AG10803 (cell line): Measurements from ENCODE around the gene CTU1.

Source experiments
- DNase-seq: peaks from one replicate; pipeline ENCODE4 v3.0.0; 2010; ENCODE audit warnings: low read depth
- H3K4me3 ChIP-seq: 2 replicates; pipeline ENCODE4 v1.5.1; 2011; ENCODE audit warnings: mild to moderate bottlenecking, low read length, control low read depth
- CTCF ChIP-seq: conservative IDR thresholded peaks from 2 replicates; pipeline ENCODE4 v1.5.1; 2011; ENCODE audit warnings: mild to moderate bottlenecking, low read length, control low read depth, inconsistent platforms

Gene CTU1

DNA sequence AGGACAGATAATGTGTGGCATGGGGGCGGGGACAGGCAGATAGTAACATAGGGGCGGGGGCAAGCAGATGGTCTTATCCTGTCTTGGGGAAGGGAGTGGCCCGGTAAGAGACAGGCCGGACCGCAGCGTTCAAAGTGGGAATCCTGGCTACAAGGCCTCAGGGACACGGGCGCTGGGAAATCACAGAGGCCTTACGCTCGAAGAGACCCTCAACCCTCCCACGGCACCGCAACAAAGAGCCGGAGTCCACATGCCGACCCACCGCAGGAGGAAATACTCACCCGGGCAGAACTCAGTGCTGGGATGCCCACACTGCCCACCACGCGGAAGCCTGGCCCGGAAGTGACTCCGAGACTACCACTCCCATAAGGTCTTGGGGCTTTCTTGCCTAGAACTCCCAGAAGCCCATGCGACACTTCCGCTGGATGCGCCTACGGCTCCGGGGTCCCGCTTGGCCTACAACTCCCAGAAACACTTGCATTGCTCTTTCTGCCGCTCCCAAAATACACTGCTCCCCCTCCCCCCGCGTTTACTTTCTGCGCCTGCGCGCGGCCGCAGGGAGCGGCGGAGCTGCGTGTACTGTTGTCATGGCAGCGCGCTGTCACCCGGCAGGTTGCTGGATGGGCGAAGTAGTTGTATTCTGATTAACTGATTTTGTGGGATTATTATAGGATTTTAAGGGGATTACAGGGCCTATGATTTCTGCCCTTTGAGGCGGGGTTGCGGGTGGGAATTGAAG lies at the start of gene CTU1:
TSS of gene CTU1 (minus strand) at position 344 of the 739 bp plus-strand sequence. CDS start 3,840 bp downstream, outside the sequence.
- peak; percentile 8; the same call in 1 of the 2 replicates for TF ChIP-seq CTCF
- peak; percentile 99 for DNase-seq
- peak within 1 kb of the TSS; percentile 92 for H3K4me3 ChIP-seq

- no peak for DNase-seq
- H3K4me3 ChIP-seq: no peak overlapping the region
- TF ChIP-seq CTCF: no peak
Measured at GRCh38 chr19:51157265-51157664, 49.1 kb upstream of the CTU1 start.

DNA sequence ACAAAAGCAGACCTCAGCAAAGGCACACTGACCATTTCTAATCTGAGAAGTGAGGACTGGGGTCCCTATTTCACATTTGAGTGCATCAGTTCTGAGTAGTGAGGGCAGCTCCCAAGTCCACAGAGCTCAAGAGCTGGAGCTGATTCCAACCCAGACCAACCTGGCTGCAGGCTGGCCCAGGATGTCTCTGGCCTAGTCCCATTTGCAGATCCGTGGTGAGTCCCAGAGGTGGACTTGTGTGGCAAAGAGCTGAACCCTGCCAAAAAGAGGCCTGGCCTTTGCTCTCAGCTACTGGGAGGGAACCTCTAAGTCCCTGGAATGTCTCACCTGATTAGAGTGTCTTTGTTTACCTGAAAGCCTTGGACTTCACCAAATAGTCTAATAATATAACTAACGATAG lies 48.5 kb upstream of the CTU1 start:
- TF ChIP-seq CTCF: no peak
- no peak for DNase-seq
- H3K4me3 ChIP-seq: no peak overlapping the region

- TF ChIP-seq CTCF: no peak
- no peak for DNase-seq
- no peak overlapping the region for H3K4me3 ChIP-seq
Measured at GRCh38 chr19:51150627-51151026, 42.4 kb upstream of the CTU1 start.

DNA sequence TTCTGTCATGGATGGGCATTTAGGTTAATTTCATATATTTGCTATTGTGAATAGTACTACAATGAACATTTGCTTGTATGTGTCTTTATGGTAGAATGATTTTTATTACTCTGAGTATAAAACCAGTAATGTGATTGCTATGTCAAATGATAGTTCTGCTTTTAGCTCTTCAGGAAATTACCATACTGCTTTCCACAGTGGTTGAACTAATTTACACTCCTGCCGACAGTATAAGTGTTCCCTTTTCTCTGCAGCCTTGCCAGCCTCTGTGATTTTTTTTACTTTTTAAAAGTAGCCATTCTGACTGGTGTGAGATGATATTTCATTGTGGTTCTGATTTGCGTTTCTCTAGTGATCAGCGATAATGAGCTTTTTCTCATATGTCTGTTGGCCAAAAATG lies 40.4 kb upstream of the CTU1 start:
- TF ChIP-seq CTCF: no peak
- DNase-seq: no peak

GRCh38 chr19:51147663-51148062 lies 39.5 kb upstream of the CTU1 start:
- H3K4me3 ChIP-seq: no peak overlapping the region
- no peak for TF ChIP-seq CTCF
- DNase-seq: no peak

More for the DNA sequence above, 40.4 kb upstream of the CTU1 start:
- H3K4me3 ChIP-seq: no peak overlapping the region

GRCh38 chr19:51146751-51147150 lies 38.5 kb upstream of the CTU1 start:
- TF ChIP-seq CTCF: no peak
- no peak overlapping the region for H3K4me3 ChIP-seq
- no peak for DNase-seq
